Measurements from ENCODE around the gene FPR3.
"Not testable (repeated sequence)": the region's sequence is repeated elsewhere in the genome, so short reads cannot be mapped to it uniquely, and the experiment has no call there.

Gene FPR3, protein sequence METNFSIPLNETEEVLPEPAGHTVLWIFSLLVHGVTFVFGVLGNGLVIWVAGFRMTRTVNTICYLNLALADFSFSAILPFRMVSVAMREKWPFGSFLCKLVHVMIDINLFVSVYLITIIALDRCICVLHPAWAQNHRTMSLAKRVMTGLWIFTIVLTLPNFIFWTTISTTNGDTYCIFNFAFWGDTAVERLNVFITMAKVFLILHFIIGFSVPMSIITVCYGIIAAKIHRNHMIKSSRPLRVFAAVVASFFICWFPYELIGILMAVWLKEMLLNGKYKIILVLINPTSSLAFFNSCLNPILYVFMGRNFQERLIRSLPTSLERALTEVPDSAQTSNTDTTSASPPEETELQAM

GRCh38 chr19:51794885-51795490 is at the start of gene FPR3:
Gene FPR3, plus strand, starts transcription at chr19:51795157. Its CDS starts 28,592 bp downstream, at chr19:51823749.
- FAIRE-seq = no peak

DNA sequence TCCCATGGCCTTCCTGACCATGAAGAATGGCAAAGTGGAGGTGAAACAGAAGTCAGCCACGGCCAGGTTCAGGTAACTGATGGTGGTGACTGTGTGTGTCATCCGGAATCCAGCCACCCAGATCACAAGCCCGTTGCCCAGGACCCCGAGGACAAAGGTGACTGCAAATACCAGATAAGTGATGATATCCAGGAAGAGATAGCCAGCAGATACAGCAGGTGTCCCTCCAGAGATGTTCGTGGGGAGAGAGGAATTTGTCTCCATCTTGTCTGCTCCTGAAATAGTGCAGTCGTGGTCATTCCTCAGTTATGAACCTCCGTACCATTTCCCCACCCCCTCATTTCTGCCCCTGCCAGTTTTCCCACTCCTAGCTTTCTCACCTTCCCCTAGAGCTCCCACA is 48.2 kb upstream of the FPR3 start:
- FAIRE-seq = no peak

GRCh38 chr19:51749979-51750378 is 45.0 kb upstream of the FPR3 start:
- no peak for FAIRE-seq

GRCh38 chr19:51750400-51751094 is 44.4 kb upstream of the FPR3 start:
- no peak for FAIRE-seq

GRCh38 chr19:51751655-51752054 is 43.3 kb upstream of the FPR3 start, which contains the start of gene FPR1:
Gene FPR1, minus strand, starts transcription at chr19:51751878. Its CDS starts 4,884 bp downstream, at chr19:51746994.
- no peak for FAIRE-seq

DNA sequence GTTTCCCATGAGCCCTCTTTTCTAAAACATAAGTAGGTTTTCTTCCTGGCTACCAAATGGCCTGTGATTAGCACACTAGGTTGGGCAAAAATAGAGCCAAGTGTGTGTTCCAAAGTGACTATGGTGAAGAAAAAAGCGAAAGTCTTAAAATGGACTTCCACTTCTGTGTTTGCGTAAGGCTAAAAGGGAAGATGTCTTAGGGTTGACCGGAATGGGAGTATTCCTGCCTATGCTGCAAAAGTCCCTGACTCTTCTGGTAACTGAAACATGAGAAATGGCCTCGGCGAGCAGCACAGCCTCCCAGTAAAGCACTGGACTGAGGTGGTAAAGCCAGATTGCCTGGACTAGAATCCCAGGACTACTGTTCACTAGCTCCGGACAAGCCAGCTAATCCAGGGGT is 40.8 kb upstream of the FPR3 start:
- FAIRE-seq = no peak

GRCh38 chr19:51754770-51755169 is 40.2 kb upstream of the FPR3 start:
- FAIRE-seq = no peak

- FAIRE-seq = no peak
These were observed 39.4 kb upstream of the FPR3 start for GRCh38 chr19:51755571-51755970.

- no peak for FAIRE-seq
These were observed 34.1 kb upstream of the FPR3 start, which contains the start of gene FPR2 for GRCh38 chr19:51760697-51761356. Gene FPR2, plus strand, starts transcription at chr19:51761180. Its CDS starts 7,479 bp downstream, at chr19:51768659.

DNA sequence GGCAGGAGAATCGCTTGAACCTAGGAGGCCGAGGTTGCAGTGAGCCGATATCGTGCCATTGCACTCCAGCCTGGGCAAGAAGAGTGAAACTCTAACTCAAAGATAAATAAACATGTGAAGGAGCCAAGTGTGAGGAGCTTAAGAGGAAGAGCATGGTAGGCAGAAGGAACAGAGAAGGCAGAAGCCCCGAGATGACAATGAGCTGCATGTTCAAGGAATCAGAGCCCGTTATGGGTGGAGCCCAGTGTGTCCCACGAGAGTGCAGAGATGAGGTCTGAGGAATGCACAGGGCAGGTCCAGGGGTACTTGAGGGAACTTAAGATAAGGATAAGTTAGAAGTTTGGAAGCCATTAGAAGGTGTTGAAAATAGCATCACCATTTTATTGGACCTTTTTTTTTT is 33.3 kb upstream of the FPR3 start:
- FAIRE-seq = no peak

GRCh38 chr19:51765086-51765485 is 29.9 kb upstream of the FPR3 start:
- FAIRE-seq = no peak

DNA sequence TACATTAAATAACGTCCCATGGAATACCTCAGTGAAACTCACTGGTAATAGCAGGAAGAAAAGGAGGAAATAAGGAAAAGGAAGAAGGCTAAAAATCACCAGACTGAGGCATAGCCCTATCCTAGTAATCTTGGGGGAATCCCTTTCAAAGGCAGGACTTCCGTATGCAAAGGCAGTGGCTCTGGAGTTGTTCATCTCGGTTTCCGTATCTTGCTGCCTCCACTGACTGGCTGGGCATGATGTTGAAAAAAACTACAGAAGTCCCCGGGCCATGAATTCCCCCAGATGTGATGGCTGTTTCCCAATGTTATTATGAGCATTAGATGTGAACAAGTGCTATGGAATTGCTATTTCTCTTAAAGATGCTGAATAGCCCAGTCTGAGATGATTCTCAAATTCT is 28.5 kb upstream of the FPR3 start:
- no peak for FAIRE-seq

- no peak for FAIRE-seq
These were observed 23.4 kb upstream of the FPR3 start for GRCh38 chr19:51771376-51772130.

DNA sequence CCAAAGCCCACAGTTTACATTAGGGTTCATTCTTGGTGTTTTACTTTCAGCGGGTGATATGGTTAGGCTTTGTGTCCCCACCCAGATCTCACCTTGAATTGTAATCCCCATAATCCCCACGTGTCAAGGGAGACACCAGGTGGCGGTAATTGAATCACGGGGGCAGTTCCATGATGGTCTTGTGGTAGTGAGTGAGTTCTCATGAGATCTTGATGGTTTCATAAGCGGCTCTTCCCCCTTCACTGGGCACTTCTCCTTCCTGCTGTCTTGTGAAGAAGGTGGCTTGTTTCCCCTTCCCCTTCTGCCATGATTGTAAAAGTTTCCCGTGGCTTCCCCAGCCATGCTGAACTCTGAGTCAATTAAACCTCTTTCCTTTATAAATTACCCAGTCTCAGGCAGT is 22.0 kb upstream of the FPR3 start:
- FAIRE-seq = no peak

GRCh38 chr19:51776561-51776960 is 18.4 kb upstream of the FPR3 start:
- FAIRE-seq = not testable (repeated sequence)

GRCh38 chr19:51777570-51778462 is 17.1 kb upstream of the FPR3 start:
- FAIRE-seq = peak; percentile 85

- FAIRE-seq = no peak
These were observed 15.8 kb upstream of the FPR3 start for GRCh38 chr19:51779181-51779580.

GRCh38 chr19:51779703-51780102 is 15.3 kb upstream of the FPR3 start:
- no peak for FAIRE-seq

DNA sequence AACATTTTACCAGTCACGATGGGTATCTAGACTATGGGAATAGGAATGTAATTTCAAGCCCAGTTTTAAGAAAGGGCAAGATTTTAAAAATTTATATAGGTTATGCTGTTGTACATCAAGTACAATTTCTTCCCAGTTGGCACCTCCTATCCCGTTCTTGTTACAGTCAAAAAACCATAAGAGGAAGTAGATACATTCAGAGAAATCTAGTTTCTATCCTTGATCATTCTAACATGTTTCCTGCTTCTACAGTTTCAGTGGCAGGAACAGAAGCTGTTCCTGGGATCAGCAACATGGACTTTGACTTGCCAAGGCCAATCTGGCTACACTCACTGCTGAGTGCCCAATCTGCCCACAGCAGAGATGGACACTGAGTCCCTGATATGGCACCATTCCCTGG is 14.7 kb upstream of the FPR3 start:
- no peak for FAIRE-seq

DNA sequence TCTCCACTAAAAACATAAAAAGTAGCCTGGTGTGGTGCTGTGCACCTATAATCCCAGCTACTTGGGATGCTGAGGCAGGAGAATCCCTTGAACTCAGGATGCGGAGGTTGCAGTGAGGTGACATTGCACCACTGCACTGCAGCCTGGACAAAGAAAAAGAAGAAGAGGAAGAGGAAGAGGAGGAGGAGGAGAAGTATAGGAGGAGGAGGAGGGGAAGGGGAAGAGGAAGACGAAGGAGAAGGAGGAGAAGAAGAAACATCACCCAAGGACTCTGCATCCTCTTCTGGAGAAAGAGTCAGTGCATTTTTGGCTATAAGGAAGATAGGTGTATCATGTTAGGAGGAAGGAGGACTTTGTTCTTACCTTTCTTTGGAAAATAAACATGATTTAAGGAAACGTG is 13.0 kb upstream of the FPR3 start:
- FAIRE-seq = no peak

DNA sequence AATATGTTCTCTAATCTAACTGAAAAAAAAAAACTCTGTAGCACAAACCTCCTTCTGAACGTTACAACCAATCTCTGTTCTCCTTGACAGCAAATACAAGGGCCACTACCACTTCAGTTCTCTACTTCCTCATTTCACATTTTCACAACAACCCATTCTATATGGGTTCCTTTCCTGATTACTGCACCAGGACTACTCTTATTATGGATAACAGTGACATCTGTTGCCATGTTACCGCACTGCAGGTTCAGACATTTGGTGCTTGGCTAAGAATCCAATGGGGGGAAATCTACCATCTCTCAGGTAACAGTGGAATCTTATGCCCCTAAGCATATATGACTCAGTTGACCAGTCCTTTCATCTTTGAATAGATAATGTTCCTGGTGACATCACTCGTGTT is 11.6 kb upstream of the FPR3 start:
- FAIRE-seq = no peak
